Adrenal gland (tissue), 12 donors: ENCODE measurements around the gene TOR1B. TPM values are rescaled to one million over a fixed set of nuclear protein-coding genes. Genes with fewer than 3 reads are reported as not detected.

Experiments used
- DNase-seq, 7 donors: peaks; one replicate each; pipeline ENCODE4 v3.0.0-alpha.2; 2019 to 2020
- H3K27ac ChIP-seq, 5 donors: fragments of 200-600 bp; sonication (generic) in 4 of 5; 1 replicate in 3 of 5; 2 replicates in 2 of 5; pipeline versions ENCODE4 v1.5.1 to v1.8.0; 2016 to 2020; ENCODE audit warnings: mild to moderate bottlenecking in 1 of 5
- H3K27me3 ChIP-seq: fragments of 200-600 bp; 2 replicates; pipeline ENCODE4 v1.8.0; 2021
- H3K36me3 ChIP-seq, 2 donors: fragments of 200-600 bp; replicated peaks in 1 of 2; 1 replicate in 1 of 2; 2 replicates in 1 of 2; pipeline versions ENCODE4 v1.5.1 to v1.8.0; 2018 to 2022
- H3K4me1 ChIP-seq, 2 donors: fragments of 200-600 bp; replicated peaks in 1 of 2; 1 replicate in 1 of 2; 2 replicates in 1 of 2; pipeline versions ENCODE4 v1.5.1 to v1.8.0; 2018 to 2021
- H3K4me3 ChIP-seq, 4 donors: fragments of 200-600 bp; sonication (generic) in 3 of 4; one replicate each; pipeline ENCODE4 v1.5.1; 2016 to 2018
- H3K9me3 ChIP-seq, 3 donors: fragments of 200-600 bp; sonication (generic) in 1 of 3; replicated peaks in 1 of 3; 1 replicate in 2 of 3; 2 replicates in 1 of 3; pipeline versions ENCODE4 v1.5.1 to v1.8.0; 2016 to 2021
- POLR2A ChIP-seq, 2 donors: fragments of 450-650 bp; IDR thresholded peaks; one replicate each; pipeline ENCODE4 v1.6.1; 2017; ENCODE audit warnings: antibody characterized with exemption in 2 of 2, mild to moderate bottlenecking in 2 of 2, moderate library complexity in 1 of 2
- WGBS, 4 donors: extraction: QIAGEN DNeasy Blood & Tissue Kit in 2 of 4; methylation state at CpG; one replicate each; pipeline versions ENCODE4 v1.1.5 to v1.1.7; 2013 to 2017; 5-methylcytosine and 5-hydroxymethylcytosine counted together
- intact Hi-C, 2 donors: fragments of 100-400 bp; cut with DNase I; formaldehyde crosslinking; loops; one replicate each; pipeline versions ENCODE4 v1.14.1 to v1.15.0; 2022 to 2023
- polyA plus RNA-seq, 3 donors: library from polyadenylated mRNA; stranded (reverse); fragments of 200-250 nt in 2 of 3; fragments of 350-450 nt in 1 of 3; fragmentation: Illumina TruSeq in 1 of 3; extraction: RNeasy Lipid Tissue Mini Kit (QIAGEN cat#74804) in 1 of 3; gene quantifications; one replicate each; pipeline ENCODE4 v1.2.3, GENCODE V29; 2013 to 2014
- total RNA-seq, 9 donors: library from RNA; depleted of rRNA in 4 of 9; stranded (reverse); fragments of >200 nt in 4 of 9; fragments of 120-200 nt in 1 of 9; fragmentation: NEBNext Ultra II Directional in 1 of 9; extraction: Animal tissue kit (Norgen Biotek cat#: 25700) in 1 of 9; gene quantifications; one replicate each; pipeline versions ENCODE4 v1.1.0 to v1.2.4, GENCODE V29; 2013 to 2023
- TF ChIP-seq, protein P1 (sequence below), 6 experiments: fragments of 450-650 bp in 4 of 6; fragments of 200-600 bp in 2 of 6; sonication (generic) in 1 of 6; IDR thresholded peaks; 1 replicate in 5 of 6; 2 replicates in 1 of 6; pipeline versions ENCODE4 v1.5.1 to v1.8.0; 2016 to 2021; ENCODE audit warnings: antibody characterized with exemption in 6 of 6, mild to moderate bottlenecking in 2 of 6, moderate library complexity in 1 of 6
- donor health status: healthy with polysubstance abuse.
- donor health status: Bipolar disorder and iron deficiency.
- donor health status: DM: yes; HTN: yes; CAD: no.
- donor health status: DM: no; HTN: no; CAD: no.
- donor health status: DM: no; HTN: no; CAD: no.
- donor health status: DM: yes; HTN: yes; CAD: no.

Gene TOR1B
- total and polyA plus RNA-seq, 12 donors, result 9.8 to 36.3 (median 25.4) TPM

DNA sequence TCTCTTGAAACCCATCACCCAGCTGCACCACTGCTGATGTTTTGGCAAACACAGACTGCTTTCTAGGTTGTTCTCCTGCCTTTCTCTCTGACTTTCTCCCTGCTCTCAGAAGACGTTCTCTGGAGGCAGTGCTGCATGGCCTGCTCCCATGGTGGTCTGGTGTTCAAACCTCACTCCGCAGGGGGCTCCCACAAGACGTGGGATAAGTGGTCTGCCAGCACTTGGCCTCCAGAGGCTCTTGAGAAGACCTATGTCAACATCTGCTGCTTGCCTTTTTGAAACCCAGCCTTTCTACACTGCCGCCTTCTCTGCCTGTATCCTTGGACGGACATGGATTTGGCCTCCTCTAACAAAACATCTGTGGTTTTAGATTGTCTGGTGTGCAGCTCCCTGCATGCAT lies 48.8 kb downstream of the TOR1B start:
- Histone ChIP-seq H3K9me3 (no peaks in the 10 kb centered on the region), H3K36me3 (peaks cover 0 to 47% of the 10 kb centered on the region in 2 donors), H3K27ac (peak overlapping the region in 3 of 5 donors; percentile 22 to 70 (median 54)), H3K27me3 (no peaks in the 10 kb centered on the region), H3K4me3 (no peak overlapping the region), H3K4me1 (peaks cover 12 to 31% of the 10 kb centered on the region in 2 donors)
- intact Hi-C loops, result no loop called here
- no peak for DNase-seq
- TF ChIP-seq, protein P1, sequence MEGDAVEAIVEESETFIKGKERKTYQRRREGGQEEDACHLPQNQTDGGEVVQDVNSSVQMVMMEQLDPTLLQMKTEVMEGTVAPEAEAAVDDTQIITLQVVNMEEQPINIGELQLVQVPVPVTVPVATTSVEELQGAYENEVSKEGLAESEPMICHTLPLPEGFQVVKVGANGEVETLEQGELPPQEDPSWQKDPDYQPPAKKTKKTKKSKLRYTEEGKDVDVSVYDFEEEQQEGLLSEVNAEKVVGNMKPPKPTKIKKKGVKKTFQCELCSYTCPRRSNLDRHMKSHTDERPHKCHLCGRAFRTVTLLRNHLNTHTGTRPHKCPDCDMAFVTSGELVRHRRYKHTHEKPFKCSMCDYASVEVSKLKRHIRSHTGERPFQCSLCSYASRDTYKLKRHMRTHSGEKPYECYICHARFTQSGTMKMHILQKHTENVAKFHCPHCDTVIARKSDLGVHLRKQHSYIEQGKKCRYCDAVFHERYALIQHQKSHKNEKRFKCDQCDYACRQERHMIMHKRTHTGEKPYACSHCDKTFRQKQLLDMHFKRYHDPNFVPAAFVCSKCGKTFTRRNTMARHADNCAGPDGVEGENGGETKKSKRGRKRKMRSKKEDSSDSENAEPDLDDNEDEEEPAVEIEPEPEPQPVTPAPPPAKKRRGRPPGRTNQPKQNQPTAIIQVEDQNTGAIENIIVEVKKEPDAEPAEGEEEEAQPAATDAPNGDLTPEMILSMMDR (IDR thresholded peaks at IDR 0.05), result no peak
- no peak for TF ChIP-seq POLR2A (IDR thresholded peaks at IDR 0.05)
- 65 to 81% (median 76%) methylated on average over 5 of the region's 5 CpGs for WGBS, 4 donors

DNA sequence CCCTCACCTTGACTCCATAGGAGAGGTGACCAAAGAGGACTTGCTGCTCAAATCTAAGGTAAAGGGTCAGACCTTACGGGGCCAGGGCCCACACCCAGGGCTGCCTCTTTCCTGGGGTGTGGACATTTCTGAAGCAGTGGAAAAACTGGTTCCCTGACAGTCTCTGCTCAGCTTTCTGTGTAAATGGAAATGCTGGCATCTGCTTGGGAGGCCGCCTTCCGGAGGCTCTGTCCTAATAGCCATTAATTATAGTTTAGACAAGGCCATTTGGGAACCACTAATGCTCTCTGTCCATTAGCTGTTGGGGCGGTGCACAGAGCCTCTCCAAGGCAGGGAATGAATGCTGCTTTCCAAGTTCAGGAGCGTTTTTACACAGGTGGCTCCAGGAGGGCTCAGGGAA lies 49.6 kb downstream of the TOR1B start:
- no peak for TF ChIP-seq POLR2A (IDR thresholded peaks at IDR 0.05)
- TF ChIP-seq, protein P1 (IDR thresholded peaks at IDR 0.05), result no peak
- peaks cover 0 to 52% of the 10 kb centered on the region in 2 donors for H3K36me3 ChIP-seq
- H3K4me1 ChIP-seq, result peaks cover 12 to 31% of the 10 kb centered on the region in 2 donors
- peak overlapping the region in 4 of 5 donors; percentile 22 to 70 (median 50) for H3K27ac ChIP-seq
- peak in 6 of 7 donors; percentile 40 to 84 (median 62) for DNase-seq
- H3K27me3 ChIP-seq, result no peaks in the 10 kb centered on the region
- H3K4me3 ChIP-seq, result no peak overlapping the region
- intact Hi-C loops, result no loop called here
- no peaks in the 10 kb centered on the region for H3K9me3 ChIP-seq
- 33 to 57% (median 37%) methylated on average over 3 to 5 of the region's 5 CpGs for WGBS, 4 donors

DNA sequence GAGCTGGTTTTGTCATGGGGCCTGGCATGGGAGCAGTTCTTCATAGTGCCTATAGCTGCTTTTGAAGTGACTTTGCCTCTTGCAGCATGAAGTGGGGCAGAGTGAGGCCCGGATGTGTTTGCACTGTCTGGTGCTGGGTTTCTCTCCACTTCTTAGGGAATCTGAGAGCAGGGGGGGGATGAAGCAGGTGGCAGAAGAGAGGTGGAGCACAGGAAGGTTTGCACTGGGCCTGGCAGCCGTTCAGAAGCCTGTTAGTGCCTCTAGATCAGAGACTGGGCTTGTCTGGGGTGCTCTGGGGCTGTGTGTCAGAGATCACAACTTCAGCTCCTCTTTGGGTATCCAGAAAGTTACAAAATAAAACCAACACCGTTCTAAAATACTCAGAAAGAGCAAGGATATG lies 50.6 kb downstream of the TOR1B start:
- Histone ChIP-seq H3K36me3 (peaks cover 0 to 62% of the 10 kb centered on the region in 2 donors), H3K4me3 (no peak overlapping the region), H3K4me1 (peaks cover 12 to 31% of the 10 kb centered on the region in 2 donors), H3K27ac (no peak overlapping the region), H3K27me3 (no peaks in the 10 kb centered on the region), H3K9me3 (no peaks in the 10 kb centered on the region)
- TF ChIP-seq, protein P1 (IDR thresholded peaks at IDR 0.05), result no peak
- no peak for TF ChIP-seq POLR2A (IDR thresholded peaks at IDR 0.05)
- intact Hi-C loops, result no loop called here
- no peak for DNase-seq
- 46 to 51% (median 50%) methylated on average over 3 of the region's 3 CpGs for WGBS, 4 donors

DNA sequence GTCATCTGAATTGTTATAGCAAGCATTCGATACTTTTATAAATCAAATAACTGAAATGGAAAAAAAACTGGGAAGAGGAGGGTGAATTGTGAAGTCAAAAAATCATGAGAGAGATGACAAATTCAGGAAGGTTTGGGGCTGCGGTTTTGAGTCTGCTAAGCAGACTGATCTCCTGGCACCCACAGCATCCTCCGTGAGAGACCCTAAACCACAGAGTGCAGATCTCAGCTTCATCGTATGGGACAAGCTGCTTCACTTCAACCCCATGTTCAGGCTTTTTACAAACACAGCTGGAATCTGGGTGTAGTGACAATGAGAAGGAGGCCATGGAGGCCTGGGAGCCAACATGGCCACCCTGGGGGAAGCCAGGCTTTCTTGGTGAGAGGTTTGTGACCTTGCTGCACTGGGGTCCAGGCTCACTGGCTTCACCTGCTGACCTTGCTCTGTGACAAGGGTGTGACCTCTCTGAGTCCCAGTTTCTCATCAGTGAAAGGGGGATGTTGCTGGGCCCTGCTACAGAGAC lies 51.7 kb downstream of the TOR1B start:
- 92 to 94% (median 93%) methylated on average over 4 of the region's 4 CpGs for WGBS, 4 donors
- Histone ChIP-seq H3K36me3 (peaks cover 0 to 66% of the 10 kb centered on the region in 2 donors), H3K27me3 (no peaks in the 10 kb centered on the region), H3K4me1 (peaks cover 12 to 31% of the 10 kb centered on the region in 2 donors), H3K4me3 (no peak overlapping the region), H3K9me3 (no peaks in the 10 kb centered on the region), H3K27ac (no peak overlapping the region)
- intact Hi-C loops, result no loop called here
- no peak for TF ChIP-seq POLR2A (IDR thresholded peaks at IDR 0.05)
- TF ChIP-seq, protein P1 (IDR thresholded peaks at IDR 0.05), result no peak
- DNase-seq, result no peak
